NK-92 (cell line): Measurements from ENCODE around the gene MINDY3.

ENCODE experiments used
- DNase-seq: peaks from one replicate; lab custom pipeline; 2025; ENCODE audit not compliant: unreplicated experiment; lab: John Stamatoyannopoulos, UW

MINDY3 gene

DNA sequence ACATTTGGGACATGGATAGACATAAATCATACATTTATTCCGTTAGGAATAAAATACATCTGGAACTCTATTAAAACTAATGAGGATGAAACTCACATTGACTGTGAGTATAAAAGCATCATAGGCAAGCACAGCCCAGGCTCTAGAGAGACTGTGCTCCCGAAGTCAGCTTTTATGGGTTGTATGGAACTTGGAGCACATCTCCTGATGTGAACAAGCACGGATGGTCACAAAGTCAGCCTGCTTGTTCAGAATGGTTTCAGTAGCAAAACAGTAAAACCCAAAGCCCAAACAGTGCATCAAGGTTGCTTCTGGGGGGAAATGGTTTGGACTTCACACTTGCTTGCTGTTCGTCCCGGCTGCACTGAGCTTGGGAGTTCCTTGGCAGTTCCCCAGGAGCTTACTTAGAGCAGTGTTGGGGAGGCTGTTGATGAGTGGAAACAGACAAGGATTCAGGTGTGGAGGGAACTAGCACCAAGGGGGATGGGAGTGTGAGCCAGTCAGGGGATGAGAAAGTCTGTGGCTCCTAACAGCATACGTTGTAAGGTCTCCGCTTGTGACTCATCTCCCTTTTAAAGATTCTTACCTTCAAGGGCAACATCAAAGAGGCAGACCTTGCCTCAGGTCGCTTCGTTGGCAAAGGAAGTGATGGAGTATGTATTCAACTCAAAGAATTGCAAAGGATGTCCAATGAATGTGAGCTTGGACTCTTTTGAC, 120.9 kb downstream of the MINDY3 start:
- DNase-seq = no peak

DNA sequence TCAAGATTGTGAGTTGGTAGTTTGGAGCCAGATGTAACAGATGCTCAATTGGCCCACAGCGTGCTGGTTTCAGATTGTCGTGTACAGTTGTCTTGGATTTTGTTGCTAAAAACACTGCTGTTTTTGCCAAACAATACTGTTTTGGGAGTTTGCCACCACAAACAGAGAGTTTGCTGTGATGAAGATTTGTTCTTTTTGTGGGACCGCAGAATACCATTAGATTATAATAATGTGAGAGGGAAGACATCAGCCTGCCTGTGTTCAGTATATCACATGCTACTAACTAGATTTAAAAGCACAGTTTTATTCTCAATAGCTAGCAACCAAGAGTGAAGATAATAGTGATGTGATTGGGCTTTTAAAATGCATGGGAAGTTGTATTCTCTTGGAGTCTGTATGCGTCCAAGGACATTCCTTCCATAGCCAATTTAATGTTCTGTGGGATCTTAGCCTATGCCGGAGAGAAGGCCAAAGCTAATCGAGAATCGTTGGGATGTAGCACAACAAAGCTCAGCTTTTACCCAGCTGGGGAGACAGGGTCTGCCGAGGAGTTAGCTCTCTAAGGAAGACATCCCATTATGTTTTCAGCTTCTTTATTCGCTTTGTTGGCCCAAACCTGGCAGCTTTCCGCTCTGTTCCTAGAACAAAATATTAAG, 121.9 kb downstream of the MINDY3 start:
- no peak for DNase-seq

DNA sequence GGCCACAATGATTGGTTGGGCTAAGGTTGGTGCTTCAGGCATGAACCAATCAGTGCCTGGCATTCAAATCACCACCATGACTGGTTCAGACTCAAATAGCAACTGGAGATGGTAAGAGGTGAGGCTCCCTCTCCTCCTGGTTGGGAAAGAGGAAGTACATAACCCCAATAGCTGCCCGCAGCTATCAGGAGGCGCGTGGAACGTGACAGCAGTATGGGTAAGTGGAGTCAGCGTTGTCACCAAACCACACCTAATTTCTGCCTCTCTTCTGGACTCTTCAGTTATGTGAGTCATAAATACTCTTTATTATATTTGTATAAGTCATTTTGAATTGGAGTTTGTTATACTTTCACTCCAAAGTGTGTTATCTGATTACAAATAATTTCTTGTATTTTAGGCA, 122.7 kb downstream of the MINDY3 start:
- no peak for DNase-seq

DNA sequence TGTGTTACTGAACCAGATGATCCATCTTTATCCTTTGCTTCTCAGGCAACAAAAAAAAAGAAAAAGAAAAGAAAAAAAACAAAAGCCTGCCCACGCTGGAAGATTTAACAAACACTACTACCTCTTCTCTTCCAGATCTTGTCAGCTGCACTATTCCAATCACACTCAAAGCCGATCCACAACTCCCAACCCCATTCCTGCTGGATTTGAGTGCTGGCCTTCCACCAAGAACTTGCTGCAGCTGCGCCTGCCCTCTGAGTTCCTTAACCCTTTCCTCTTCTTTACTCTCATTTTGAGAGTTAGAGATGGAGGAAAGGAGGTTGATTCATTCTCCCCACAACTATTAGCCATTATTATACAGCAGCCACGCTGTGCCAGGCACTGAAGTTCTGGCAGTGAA, 124.5 kb downstream of the MINDY3 start:
- DNase-seq = no peak

DNA sequence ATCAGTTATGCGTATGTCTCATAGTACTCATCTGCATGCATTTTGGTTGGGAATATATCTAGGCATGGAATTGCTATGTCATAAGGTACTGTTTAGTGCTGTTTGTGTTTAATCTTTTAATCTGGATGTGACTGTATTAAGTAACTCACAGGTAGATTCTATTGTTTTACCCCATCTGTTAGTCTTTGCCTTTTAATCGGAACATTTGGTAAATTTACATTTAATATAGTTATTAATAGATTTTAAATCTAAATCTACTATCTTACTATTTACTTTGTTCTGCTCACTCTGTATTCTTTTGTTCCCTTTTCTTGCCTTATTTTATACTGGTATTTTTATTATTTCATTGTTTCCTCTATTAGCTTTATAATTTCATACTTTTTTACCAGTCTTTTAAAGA, 130.0 kb downstream of the MINDY3 start:
- no peak for DNase-seq

DNA sequence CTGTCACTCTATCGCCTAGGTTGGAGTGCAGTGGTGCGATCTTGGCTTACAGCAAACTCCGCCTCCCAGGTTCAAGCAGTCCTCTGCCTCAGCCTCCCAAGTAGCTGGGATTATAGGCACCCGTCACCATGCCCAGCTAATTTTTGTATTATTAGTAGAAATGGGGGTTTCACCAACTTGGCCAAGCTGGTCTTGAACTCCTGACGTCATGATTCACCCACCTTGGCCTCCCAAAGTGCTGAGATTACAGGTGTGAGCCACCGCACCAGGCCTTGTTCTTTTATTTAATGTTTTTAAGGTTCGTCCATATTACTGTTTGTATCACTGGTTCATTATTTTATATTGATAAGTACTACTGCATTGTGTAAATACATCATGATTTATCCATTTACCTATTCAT, 130.4 kb downstream of the MINDY3 start:
- DNase-seq = no peak
